GM18951 (cell line): ENCODE measurements around the gene DPAGT1.

Source experiments
- POLR2A ChIP-seq: IDR thresholded peaks from 4 replicates; pipeline ENCODE4 v1.6.1; 2011; ENCODE audit warnings: mild to moderate bottlenecking; ENCODE audit not compliant: insufficient read length, insufficient read depth; ENCODE audit errors: extremely low read depth
- in situ Hi-C: fragments of 300-500 bp; cut with MboI; formaldehyde crosslinking; loops from one replicate; pipeline ENCODE4 v1.12.0; 2022; ENCODE audit warnings: low sequenced_read_pairs, mixed read lengths, inconsistent platforms; ENCODE audit not compliant: unreplicated experiment

The DPAGT1 gene

GRCh38 chr11:119095066-119095880, 6.4 kb downstream of the DPAGT1 start:
- peak; percentile 100 for TF ChIP-seq POLR2A
- in situ Hi-C loops, result no loop called here

DNA sequence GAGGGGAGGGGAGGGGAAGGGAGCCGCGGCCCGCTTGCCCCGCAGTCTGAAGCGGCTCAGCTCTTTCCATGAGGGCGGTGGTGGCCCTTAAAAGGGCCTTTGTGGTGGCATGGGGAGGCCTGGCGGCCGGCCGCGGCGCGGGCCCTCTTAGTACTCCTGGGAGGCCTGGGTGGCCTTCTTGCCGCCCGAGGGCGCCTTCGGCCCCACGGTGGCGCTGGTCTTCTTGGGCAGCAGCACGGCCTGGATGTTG, 6.9 kb downstream of the DPAGT1 start:
- no peak for TF ChIP-seq POLR2A
- in situ Hi-C loops, result no loop called here

DNA sequence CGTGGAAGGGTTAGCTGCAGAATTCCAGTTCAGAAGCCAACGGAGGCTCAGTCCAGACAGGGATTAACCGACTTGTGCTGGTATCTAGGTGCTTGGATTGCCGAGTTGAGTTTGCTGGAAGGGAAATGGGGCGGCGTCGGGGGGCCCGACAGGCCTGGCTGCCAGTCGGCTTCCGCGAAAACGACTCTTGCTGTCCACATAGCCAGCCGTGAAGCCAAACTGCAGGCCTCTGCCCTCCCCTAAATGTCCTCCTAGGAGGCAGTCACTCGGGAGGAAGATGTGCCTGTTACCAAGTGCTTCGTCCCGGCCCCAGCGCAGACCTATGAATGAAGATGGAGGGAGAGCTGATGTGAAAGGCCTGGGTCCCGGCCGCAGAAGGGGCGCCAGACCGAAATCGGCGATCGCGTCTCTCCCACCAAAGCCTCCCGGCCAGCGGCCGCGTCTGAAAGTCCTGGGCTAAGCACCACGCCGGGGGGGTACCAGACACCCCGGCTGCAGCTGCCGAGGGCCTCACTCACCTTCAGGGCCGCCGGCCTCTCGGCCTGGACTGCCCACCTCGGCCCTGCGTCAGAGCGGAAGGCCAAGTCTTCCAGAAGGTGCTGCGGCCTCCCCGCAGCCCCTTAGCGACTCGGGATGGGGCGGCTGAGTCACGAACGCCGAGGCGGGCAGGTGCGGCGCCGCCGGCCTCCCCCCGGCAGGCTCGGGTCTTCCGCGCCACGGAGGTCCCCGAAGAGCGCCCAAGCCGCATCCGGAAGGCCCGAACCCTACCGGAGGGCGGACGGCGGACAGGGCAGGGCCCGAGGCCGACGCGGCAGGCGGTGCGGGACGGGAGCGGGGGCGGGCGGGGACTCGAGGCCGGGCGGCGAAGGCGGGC, 7.5 kb downstream of the DPAGT1 start:
- in situ Hi-C loops, result no loop called here
- TF ChIP-seq POLR2A, result peak; percentile 51

GRCh38 chr11:119092880-119093842, 8.5 kb downstream of the DPAGT1 start:
- in situ Hi-C loops, result no loop called here

DNA sequence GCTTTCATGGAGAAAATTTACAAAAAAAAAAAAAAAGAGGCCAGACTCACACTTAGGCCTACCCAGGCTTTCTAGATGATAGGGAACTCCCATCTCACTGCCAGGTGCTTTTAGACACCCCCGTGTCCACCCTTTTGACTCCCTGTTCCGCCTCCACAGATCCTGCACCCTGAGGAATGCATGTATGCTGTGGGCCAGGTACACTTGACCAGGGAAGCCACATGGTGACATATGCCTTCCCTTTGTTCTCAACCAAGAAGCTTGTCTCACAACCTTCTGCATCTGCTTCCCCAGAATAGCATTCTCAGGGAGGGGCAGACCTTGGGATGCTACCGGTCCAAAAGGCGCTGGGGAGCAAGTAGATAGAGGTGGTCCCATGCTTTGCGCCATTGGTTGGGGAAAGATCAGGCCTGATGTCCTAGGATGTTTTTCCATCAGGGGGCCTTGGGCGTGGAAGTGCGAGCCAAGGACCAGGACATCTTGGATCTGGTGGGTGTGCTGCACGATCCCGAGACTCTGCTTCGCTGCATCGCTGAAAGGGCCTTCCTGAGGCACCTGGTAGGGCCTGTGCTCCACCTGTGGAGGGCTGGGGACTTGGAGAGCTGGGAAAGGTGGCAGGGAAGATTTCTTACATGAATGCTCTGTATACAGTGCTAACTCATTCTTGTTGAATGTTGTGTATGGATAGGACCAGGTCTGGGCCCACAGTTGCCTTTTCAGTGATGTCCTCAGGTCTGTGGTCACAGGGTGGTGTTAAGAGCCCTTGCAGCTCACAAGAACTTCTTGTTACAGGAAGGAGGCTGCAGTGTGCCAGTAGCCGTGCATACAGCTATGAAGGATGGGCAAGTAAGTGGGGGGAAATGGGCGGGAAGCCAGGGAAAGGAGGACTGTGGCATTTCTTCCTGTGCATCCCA, 9.4 kb downstream of the DPAGT1 start:
- in situ Hi-C loops, result no loop called here
- no peak for TF ChIP-seq POLR2A

More at GRCh38 chr11:119092880-119093842, 8.5 kb downstream of the DPAGT1 start:
- TF ChIP-seq POLR2A, result peak; percentile 40

- no peak for TF ChIP-seq POLR2A
- in situ Hi-C loops, result no loop called here
These were observed 10.5 kb downstream of the DPAGT1 start for GRCh38 chr11:119091178-119091577.

DNA sequence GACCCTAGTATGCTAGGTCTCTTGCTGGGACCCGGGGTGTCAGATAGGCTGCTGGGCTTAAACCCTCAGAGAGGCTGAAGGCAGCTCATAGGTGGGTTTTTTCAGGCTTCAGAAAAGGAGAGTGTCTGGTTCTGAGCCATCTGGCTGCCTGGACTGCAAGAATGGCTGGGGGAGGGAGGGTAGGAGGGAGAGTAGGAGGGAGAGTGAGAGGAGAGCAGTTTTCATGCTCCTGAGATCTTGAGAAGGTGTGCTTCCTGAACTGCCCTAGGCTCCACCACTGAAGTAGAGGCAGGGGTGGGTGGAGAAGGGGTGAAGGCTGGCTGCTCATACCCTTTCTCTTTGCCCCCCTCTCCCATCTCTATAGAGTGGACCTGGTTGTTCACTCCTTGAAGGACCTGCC, 12.3 kb downstream of the DPAGT1 start:
- in situ Hi-C loops, result no loop called here
- no peak for TF ChIP-seq POLR2A

GRCh38 chr11:119088406-119088805, 13.2 kb downstream of the DPAGT1 start:
- in situ Hi-C loops, result no loop called here
- no peak for TF ChIP-seq POLR2A

DNA sequence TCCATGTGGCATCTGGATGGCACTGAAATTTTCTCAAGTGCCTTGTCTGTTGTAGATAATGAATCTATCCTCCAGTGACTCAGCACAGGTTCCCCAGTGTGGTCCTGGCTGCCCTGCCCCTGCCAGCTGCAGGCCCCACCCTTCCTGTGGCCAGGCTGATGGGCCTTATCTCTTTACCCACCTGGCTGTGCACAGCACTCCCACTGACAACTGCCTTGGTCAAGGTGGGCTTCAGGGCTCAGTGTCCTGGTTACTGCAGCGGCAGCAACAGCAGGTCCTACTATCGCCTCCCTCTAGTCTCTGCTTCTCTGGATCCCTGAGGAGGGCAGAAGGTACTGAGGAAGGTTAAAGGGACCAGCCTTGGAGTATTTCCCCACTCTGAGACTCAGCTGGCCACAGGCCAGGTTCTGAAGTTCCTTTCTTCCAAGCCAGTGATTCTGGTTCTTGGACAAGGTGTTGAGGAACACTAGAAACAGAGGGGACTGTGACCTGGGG, 13.9 kb downstream of the DPAGT1 start:
- TF ChIP-seq POLR2A, result no peak
- in situ Hi-C loops, result no loop called here

- no peak for TF ChIP-seq POLR2A
- in situ Hi-C loops, result no loop called here
These were observed 14.5 kb downstream of the DPAGT1 start for GRCh38 chr11:119087123-119087522.

DNA sequence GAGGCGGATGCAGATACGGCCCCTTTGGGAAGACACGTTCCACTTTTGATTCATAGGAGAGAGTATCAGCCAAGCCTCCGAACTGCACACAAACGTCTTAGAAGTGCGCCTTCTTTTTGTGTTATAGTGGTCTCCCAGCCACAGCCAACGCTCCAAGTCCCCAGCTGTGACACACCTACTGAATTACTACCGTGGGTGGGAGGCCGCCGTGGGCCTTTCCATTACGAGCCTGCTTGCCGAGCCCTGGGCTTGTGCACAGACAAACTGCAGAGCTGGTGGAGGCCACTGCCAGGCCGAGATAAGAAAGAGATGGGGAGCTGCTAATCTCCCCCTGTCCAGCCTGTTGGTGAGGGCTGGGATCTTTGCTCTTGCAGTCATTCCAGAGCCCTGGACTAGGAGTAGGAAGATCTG, 16.2 kb downstream of the DPAGT1 start:
- in situ Hi-C loops, result no loop called here
- TF ChIP-seq POLR2A, result no peak
